Gastrocnemius medialis (tissue), 4 donors: ENCODE data around the gene BAHCC1. TPM values are rescaled to one million over a fixed set of nuclear protein-coding genes. Genes with fewer than 3 reads are reported as not detected.
A peak's percentile ranks its signal among the peaks of the same experiment; 100 is the strongest.

Experiments
- ATAC-seq, 2 donors: fragments of 150-250 bp; one replicate each; pipeline ENCODE4 v1.9.1; 2016
- DNase-seq, 2 donors: peaks; one replicate each; pipeline ENCODE4 v3.0.0-alpha.2; 2019
- H3K27ac ChIP-seq, 4 donors: fragments of 200-600 bp; sonication (generic); 1 replicate in 1 of 4; 2 replicates in 3 of 4; pipeline ENCODE4 v1.5.1; 2016 to 2018; ENCODE audit warnings: mild to moderate bottlenecking in 2 of 4, moderate library complexity in 1 of 4
- H3K27me3 ChIP-seq, 3 donors: fragments of 200-600 bp; sonication (generic) in 2 of 3; 1 replicate in 1 of 3; 2 replicates in 2 of 3; pipeline versions ENCODE4 v1.5.1 to v1.6.0; 2016 to 2019; ENCODE audit warnings: mild to moderate bottlenecking in 1 of 3, moderate library complexity in 1 of 3
- H3K36me3 ChIP-seq, 2 donors: fragments of 200-600 bp; sonication (generic) in 1 of 2; one replicate each; pipeline ENCODE4 v1.5.1; 2017 to 2018
- H3K4me1 ChIP-seq, 2 donors: fragments of 200-600 bp; sonication (generic) in 1 of 2; one replicate each; pipeline ENCODE4 v1.5.1; 2016 to 2017; ENCODE audit warnings: mild to moderate bottlenecking in 2 of 2
- H3K4me3 ChIP-seq, 4 donors: fragments of 200-600 bp; sonication (generic) in 3 of 4; 1 replicate in 1 of 4; 2 replicates in 3 of 4; pipeline ENCODE4 v1.5.1; 2016 to 2019; ENCODE audit warnings: mild to moderate bottlenecking in 2 of 4
- H3K9me3 ChIP-seq, 3 donors: fragments of 200-600 bp; sonication (generic) in 2 of 3; 1 replicate in 1 of 3; 2 replicates in 2 of 3; pipeline ENCODE4 v1.5.1; 2016 to 2019
- POLR2A ChIP-seq, 2 donors: fragments of 450-650 bp; IDR thresholded peaks; one replicate each; pipeline ENCODE4 v1.6.1; 2017; ENCODE audit warnings: antibody characterized with exemption in 2 of 2, mild to moderate bottlenecking in 2 of 2, moderate library complexity in 2 of 2
- in situ Hi-C, 4 donors: fragments of 200-750 bp; cut with MboI; loops; one replicate each; pipeline versions ENCODE4 v1.15.0 to v1.8.0; 2017; ENCODE audit warnings: low sequenced_read_pairs in 4 of 4
- intact Hi-C: fragments of 100-400 bp; cut with DNase I; formaldehyde crosslinking; loops from one replicate; pipeline ENCODE4 v1.15.1; 2023; ENCODE audit warnings: low total_unique reads
- total RNA-seq, 4 donors: library from RNA; depleted of rRNA; stranded (reverse); fragments of >200 nt; gene quantifications; one replicate each; pipeline versions ENCODE4 v1.1.0 to v1.2.3, GENCODE V29; 2016
- TF ChIP-seq, protein P1 (sequence below), 5 experiments: fragments of 450-650 bp in 3 of 5; fragments of 200-600 bp in 2 of 5; sonication (generic) in 2 of 5; IDR thresholded peaks in 4 of 5; conservative IDR thresholded peaks in 1 of 5; 1 replicate in 4 of 5; 2 replicates in 1 of 5; pipeline ENCODE4 v1.5.1; 2016 to 2019; ENCODE audit warnings: antibody characterized with exemption in 5 of 5, mild to moderate bottlenecking in 3 of 5, moderate library complexity in 3 of 5

Gene BAHCC1
- total RNA-seq, result 1 to 10 TPM; 2.5 to 8.4 (median 5.8) TPM

DNA sequence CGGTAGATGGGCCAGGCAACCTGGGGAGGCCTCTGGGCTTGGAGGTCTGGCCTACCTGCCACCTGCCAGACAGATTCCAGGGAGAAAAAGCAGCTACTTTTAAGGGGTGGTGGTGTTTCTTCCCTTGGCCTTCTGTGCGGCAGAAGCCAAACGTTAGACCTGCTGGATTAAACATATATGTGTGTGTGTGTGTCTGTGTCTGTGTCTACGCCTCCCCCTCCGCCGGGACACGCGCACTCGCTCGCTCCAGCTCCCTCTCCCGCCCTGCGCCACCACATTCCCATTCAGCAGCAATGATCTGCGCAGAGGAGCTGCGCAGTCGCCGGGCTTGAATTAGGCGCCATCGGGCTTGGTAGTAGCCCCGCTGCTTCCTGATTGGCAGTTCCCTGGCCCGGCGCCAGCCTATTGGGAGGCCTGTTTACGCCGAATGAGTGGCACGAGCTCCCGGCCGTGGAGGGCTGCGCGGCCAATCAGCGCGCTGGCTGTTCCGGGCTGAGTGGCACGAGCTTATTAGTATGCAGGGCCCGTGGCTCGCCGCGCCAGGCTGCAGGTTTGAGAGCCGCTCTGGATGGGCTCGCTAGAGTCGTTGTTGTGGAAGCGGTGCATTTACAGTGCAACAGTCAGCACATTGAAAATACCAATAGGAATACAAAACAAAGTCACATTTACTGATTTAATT is at the start of gene BAHCC1:
TSS of gene BAHCC1 (plus strand) at position 537 of the 679 bp plus-strand sequence. CDS start 4,283 bp downstream, outside the sequence.
- Histone ChIP-seq H3K4me3 (peak within 1 kb of the TSS; percentile 72 to 84 (median 82)), H3K4me1 (peaks cover 25 to 33% of the 10 kb centered on the region in 2 donors), H3K27me3 (no peaks in the 10 kb centered on the region), H3K27ac (peak within 1 kb of the TSS; percentile 98 to 99 (median 99)), H3K36me3 (no peaks in the 10 kb centered on the region), H3K9me3 (no peaks in the 10 kb centered on the region)
- peak; percentile 98 to 99 for TF ChIP-seq POLR2A (IDR thresholded peaks at IDR 0.05)
- TF ChIP-seq, protein P1, sequence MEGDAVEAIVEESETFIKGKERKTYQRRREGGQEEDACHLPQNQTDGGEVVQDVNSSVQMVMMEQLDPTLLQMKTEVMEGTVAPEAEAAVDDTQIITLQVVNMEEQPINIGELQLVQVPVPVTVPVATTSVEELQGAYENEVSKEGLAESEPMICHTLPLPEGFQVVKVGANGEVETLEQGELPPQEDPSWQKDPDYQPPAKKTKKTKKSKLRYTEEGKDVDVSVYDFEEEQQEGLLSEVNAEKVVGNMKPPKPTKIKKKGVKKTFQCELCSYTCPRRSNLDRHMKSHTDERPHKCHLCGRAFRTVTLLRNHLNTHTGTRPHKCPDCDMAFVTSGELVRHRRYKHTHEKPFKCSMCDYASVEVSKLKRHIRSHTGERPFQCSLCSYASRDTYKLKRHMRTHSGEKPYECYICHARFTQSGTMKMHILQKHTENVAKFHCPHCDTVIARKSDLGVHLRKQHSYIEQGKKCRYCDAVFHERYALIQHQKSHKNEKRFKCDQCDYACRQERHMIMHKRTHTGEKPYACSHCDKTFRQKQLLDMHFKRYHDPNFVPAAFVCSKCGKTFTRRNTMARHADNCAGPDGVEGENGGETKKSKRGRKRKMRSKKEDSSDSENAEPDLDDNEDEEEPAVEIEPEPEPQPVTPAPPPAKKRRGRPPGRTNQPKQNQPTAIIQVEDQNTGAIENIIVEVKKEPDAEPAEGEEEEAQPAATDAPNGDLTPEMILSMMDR (IDR thresholded peaks at IDR 0.05 in 4 of 5, conservative IDR thresholded peaks at IDR 0.05 in 1 of 5), result no peak
- DNase-seq (peak; percentile 100), ATAC-seq (peak; percentile 48 to 59)
- intact Hi-C loops, result loop anchor here (1.0 to 2.0 kb wide), 5 partner anchors 32 to 118 kb away; partner anchors contain the start of genes ACTG1 and SLC38A10
- in situ Hi-C loops, result loop anchor here in 1 of 4 donors (10.0 kb wide), 1 partner anchor 100 kb away; the partner anchor contains the start of gene SLC38A10

DNA sequence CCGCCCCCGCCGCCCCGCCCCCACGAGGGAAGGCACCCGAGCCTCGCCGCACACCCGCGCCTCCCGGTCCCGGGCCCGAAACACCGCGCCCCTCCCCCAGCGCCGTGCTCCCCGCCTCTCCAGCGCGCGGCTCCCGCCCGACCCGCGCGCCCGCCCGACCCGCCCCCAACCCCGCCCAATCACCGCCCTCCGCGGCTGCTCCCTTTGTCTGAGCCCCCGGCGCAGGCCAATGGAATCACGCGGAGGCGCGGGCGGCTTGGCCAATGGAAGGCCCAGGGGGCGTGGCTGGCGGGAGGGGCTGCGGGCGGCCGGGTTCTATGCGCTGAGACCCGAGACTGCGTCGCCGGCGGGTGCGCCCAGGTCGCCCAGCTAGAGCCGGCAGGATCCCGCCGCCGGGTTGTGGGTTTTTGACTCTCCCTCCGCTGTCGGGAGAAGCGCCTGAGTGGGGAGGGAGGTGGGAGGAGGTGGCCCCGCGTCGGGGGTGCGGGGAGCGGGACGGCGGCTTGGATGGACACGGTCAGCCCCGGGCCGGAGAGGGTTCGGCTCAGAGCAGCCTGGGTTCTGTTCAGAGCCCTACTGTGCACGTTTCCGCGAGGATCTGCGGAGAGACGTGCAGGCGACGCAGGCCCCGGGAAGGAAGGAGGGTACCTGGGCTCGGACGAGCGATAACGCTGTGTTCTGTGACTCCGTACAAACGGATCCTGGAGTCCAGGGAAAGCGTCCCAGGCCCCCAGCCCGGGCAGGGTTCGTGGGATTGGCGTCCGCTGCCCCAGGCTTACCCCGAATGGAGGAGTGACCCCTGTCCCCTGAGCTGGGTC is 49.0 kb upstream of the BAHCC1 start:
- H3K27ac ChIP-seq, result peak overlapping the region; percentile 81 to 99 (median 94)
- DNase-seq, result peak; percentile 98
- no peaks in the 10 kb centered on the region for H3K27me3 ChIP-seq
- no peaks in the 10 kb centered on the region for H3K9me3 ChIP-seq
- peak overlapping the region; percentile 52 to 78 (median 70) for H3K4me3 ChIP-seq
- intact Hi-C loops, result loop anchor here (1.0 to 2.0 kb wide), 4 partner anchors 37 to 51 kb away; partner anchors contain the start of genes BAHCC1 and SLC38A10
- H3K4me1 ChIP-seq, result peaks cover 12 to 18% of the 10 kb centered on the region in 2 donors
- in situ Hi-C loops, result no loop called here
- peak; percentile 53 to 59 for ATAC-seq
- H3K36me3 ChIP-seq, result no peaks in the 10 kb centered on the region
- TF ChIP-seq, protein P1 (IDR thresholded peaks at IDR 0.05 in 4 of 5, conservative IDR thresholded peaks at IDR 0.05 in 1 of 5), result no peak
- peak; percentile 95 for TF ChIP-seq POLR2A (IDR thresholded peaks at IDR 0.05)

GRCh38 chr17:81346908-81347349 is 48.3 kb upstream of the BAHCC1 start:
- Histone ChIP-seq H3K27ac (peak overlapping the region; percentile 81 to 95 (median 93)), H3K4me1 (peaks cover 8 to 12% of the 10 kb centered on the region in 2 donors), H3K9me3 (no peaks in the 10 kb centered on the region), H3K4me3 (peak overlapping the region; percentile 52 to 78 (median 70)), H3K27me3 (no peaks in the 10 kb centered on the region), H3K36me3 (no peaks in the 10 kb centered on the region)
- intact Hi-C loops, result loop anchor here (1.0 to 2.0 kb wide), 4 partner anchors 38 to 52 kb away; partner anchors contain the start of genes BAHCC1 and SLC38A10
- in situ Hi-C loops, result no loop called here
- ATAC-seq (no peak), DNase-seq (peak in 1 of 2 donors; percentile 26)
- TF ChIP-seq, protein P1 (IDR thresholded peaks at IDR 0.05 in 4 of 5, conservative IDR thresholded peaks at IDR 0.05 in 1 of 5), result no peak
- TF ChIP-seq POLR2A (IDR thresholded peaks at IDR 0.05), result no peak

DNA sequence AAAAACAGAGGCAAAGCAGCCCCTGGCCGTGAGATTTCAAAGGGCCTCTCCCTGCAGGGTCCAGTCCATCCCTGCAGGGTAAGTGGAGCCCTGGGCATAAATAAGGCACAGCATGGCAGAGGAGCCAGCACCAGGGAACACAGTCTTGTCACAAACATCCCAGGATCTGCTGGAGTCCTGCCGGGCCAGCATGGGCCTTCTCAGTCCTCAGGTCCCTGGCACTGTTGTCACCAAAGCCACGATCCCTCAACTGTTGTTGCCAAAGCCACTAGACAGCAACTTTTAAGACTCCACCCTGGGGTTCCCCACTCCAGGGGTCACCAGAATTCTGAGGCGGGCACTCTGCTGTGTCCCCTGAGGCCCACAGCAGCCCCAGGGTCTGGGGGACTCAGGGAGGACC is 47.8 kb upstream of the BAHCC1 start:
- no peak for TF ChIP-seq POLR2A (IDR thresholded peaks at IDR 0.05)
- TF ChIP-seq, protein P1 (IDR thresholded peaks at IDR 0.05 in 4 of 5, conservative IDR thresholded peaks at IDR 0.05 in 1 of 5), result no peak
- H3K4me1 ChIP-seq, result peaks cover 6 to 7% of the 10 kb centered on the region in 2 donors
- in situ Hi-C loops, result no loop called here

More for the DNA sequence above, 47.8 kb upstream of the BAHCC1 start:
- Histone ChIP-seq H3K27ac (no peak overlapping the region), H3K4me3 (no peak overlapping the region), H3K36me3 (no peaks in the 10 kb centered on the region), H3K27me3 (no peaks in the 10 kb centered on the region), H3K9me3 (no peaks in the 10 kb centered on the region)
- intact Hi-C loops, result loop anchor here (2.0 kb wide), 1 partner anchor 39 kb away; no protein-coding TSS in a partner anchor
- peak in 1 of 2 donors; percentile 25 for DNase-seq
- ATAC-seq, result no peak
